Activated CD4-positive, alpha-beta T cell treated with anti-CD3 and anti-CD28 coated beads, Interleukin-2, amount 50 U/mL, for 24 hours (primary cell): ENCODE data around the gene MYOZ1.

ENCODE experiments used
- DNase-seq, 2 donors: peaks; one replicate each; pipeline ENCODE4 v3.0.0-alpha.2; 2020; ENCODE audit warnings: low read depth in 1 of 2, low spot score in 1 of 2

The MYOZ1 gene

GRCh38 chr10:73601486-73601921 lies 39.8 kb downstream of the MYOZ1 start:
- no peak for DNase-seq

GRCh38 chr10:73597346-73597745 lies 43.9 kb downstream of the MYOZ1 start:
- DNase-seq = no peak

GRCh38 chr10:73593812-73594211 lies 47.5 kb downstream of the MYOZ1 start:
- DNase-seq = no peak

GRCh38 chr10:73593110-73593509 lies 48.2 kb downstream of the MYOZ1 start:
- no peak for DNase-seq

- DNase-seq = no peak
These were observed 49.2 kb downstream of the MYOZ1 start for GRCh38 chr10:73591935-73592699.

GRCh38 chr10:73590881-73591799 lies 50.1 kb downstream of the MYOZ1 start, which contains the start of gene USP54:
TSS of gene USP54 (minus strand) at chr10:73591342. CDS start at chr10:73575658, 15,684 bp downstream.
- no peak for DNase-seq

GRCh38 chr10:73589563-73590126 lies 51.6 kb downstream of the MYOZ1 start:
- DNase-seq = no peak

- DNase-seq = no peak
These were observed 52.6 kb downstream of the MYOZ1 start for GRCh38 chr10:73588656-73589055.

- DNase-seq = no peak
These were observed 54.7 kb downstream of the MYOZ1 start for GRCh38 chr10:73586583-73586984.

- DNase-seq = no peak
These were observed 55.9 kb downstream of the MYOZ1 start for GRCh38 chr10:73585327-73585726.

GRCh38 chr10:73584737-73585136 lies 56.5 kb downstream of the MYOZ1 start:
- DNase-seq = no peak

GRCh38 chr10:73581918-73582317 lies 59.4 kb downstream of the MYOZ1 start:
- no peak for DNase-seq
